DOHH2 (cell line): ENCODE measurements around the gene PIRT.

ENCODE experiments used
- CTCF ChIP-seq: fragments of 200-600 bp; sonication (generic); IDR thresholded peaks from one replicate; pipeline ENCODE4 v1.5.1; 2014; ENCODE audit warnings: antibody characterized with exemption, mild to moderate bottlenecking, low read depth, low read length; ENCODE audit not compliant: poor library complexity, severe bottlenecking
- EZH2phosphoT487 ChIP-seq: fragments of 200-600 bp; sonication (generic); IDR thresholded peaks from 2 replicates; pipeline ENCODE4 v1.6.1; 2017; ENCODE audit warnings: borderline replicate concordance, mild to moderate bottlenecking, antibody characterized with exemption, low read length, moderate library complexity, mixed read lengths

GRCh38 chr17:10836145-10836544 is 1.7 kb downstream of the PIRT start:
- TF ChIP-seq CTCF (no peak), EZH2phosphoT487 (no peak)
